ENCODE measurements around the gene TRIM5.
A peak's percentile ranks its signal among the peaks of the same experiment; 100 is the strongest.
"Not testable (repeated sequence)": the region's sequence is repeated elsewhere in the genome, so short reads cannot be mapped to it uniquely, and the experiment has no call there.

TRIM5 gene

GRCh38 chr11:5688482-5688881 is 3.6 kb upstream of the TRIM5 start:
- no peak for DNase-seq (ENCODE audit: low read depth in 3 of 3)

GRCh38 chr11:5686426-5686825 is 1.6 kb upstream of the TRIM5 start:
- no peak for DNase-seq (ENCODE audit: low read depth in 3 of 3)

- DNase-seq (ENCODE audit: low read depth in 3 of 3): no peak
These were observed 733 bp downstream of the TRIM5 start for GRCh38 chr11:5684036-5684645.

GRCh38 chr11:5683620-5684019 is 1.3 kb downstream of the TRIM5 start:
- DNase-seq (ENCODE audit: low read depth in 3 of 3): peak in 1 of 3 experiments; percentile 21

GRCh38 chr11:5682890-5683441 is 1.9 kb downstream of the TRIM5 start:
- DNase-seq (ENCODE audit: low read depth in 3 of 3): not testable (repeated sequence)

GRCh38 chr11:5679811-5680210 is 5.1 kb downstream of the TRIM5 start:
- DNase-seq (ENCODE audit: low read depth in 3 of 3): no peak

GRCh38 chr11:5674391-5674790 is 10.5 kb downstream of the TRIM5 start:
- no peak for DNase-seq (ENCODE audit: low read depth in 3 of 3)

GRCh38 chr11:5671831-5672230 is 13.0 kb downstream of the TRIM5 start:
- DNase-seq (ENCODE audit: low read depth in 3 of 3): no peak

GRCh38 chr11:5666402-5666793 is 18.5 kb downstream of the TRIM5 start:
- no peak for DNase-seq (ENCODE audit: low read depth in 3 of 3)

GRCh38 chr11:5665746-5666401 is 19.0 kb downstream of the TRIM5 start:
- DNase-seq (ENCODE audit: low read depth in 3 of 3): no peak

GRCh38 chr11:5665051-5665570 is 19.8 kb downstream of the TRIM5 start:
- DNase-seq (ENCODE audit: low read depth in 3 of 3): no peak

- DNase-seq (ENCODE audit: low read depth in 3 of 3): no peak
These were observed 21.4 kb downstream of the TRIM5 start for GRCh38 chr11:5663511-5663910.

GRCh38 chr11:5658318-5658717 is 26.6 kb downstream of the TRIM5 start:
- DNase-seq (ENCODE audit: low read depth in 3 of 3): no peak

GRCh38 chr11:5656956-5657355 is 27.9 kb downstream of the TRIM5 start:
- not testable (repeated sequence) for DNase-seq (ENCODE audit: low read depth in 3 of 3)

GRCh38 chr11:5655474-5655873 is 29.4 kb downstream of the TRIM5 start:
- DNase-seq (ENCODE audit: low read depth in 3 of 3): no peak

- no peak for DNase-seq (ENCODE audit: low read depth in 3 of 3)
These were observed 38.7 kb downstream of the TRIM5 start for GRCh38 chr11:5646139-5646538.

- no peak for DNase-seq (ENCODE audit: low read depth in 3 of 3)
These were observed 41.3 kb downstream of the TRIM5 start for GRCh38 chr11:5643585-5643984.

- no peak for DNase-seq (ENCODE audit: low read depth in 3 of 3)
These were observed 44.9 kb downstream of the TRIM5 start for GRCh38 chr11:5639953-5640352.

GRCh38 chr11:5631969-5632635 is 52.8 kb downstream of the TRIM5 start:
- DNase-seq (ENCODE audit: low read depth in 3 of 3): no peak

GRCh38 chr11:5631417-5631816 is 53.5 kb downstream of the TRIM5 start:
- no peak for DNase-seq (ENCODE audit: low read depth in 3 of 3)

GRCh38 chr11:5626196-5626595 is 58.7 kb downstream of the TRIM5 start:
- no peak for DNase-seq (ENCODE audit: low read depth in 3 of 3)

- no peak for DNase-seq (ENCODE audit: low read depth in 3 of 3)
These were observed 59.6 kb downstream of the TRIM5 start for GRCh38 chr11:5625281-5625680.
